Skeletal muscle satellite cell (primary cell): ENCODE measurements around the gene FGD2.

ENCODE experiments used
- H3K27me3 ChIP-seq: 2 replicates; pipeline ENCODE4 v1.7.0; 2013; ENCODE audit warnings: low read length; ENCODE audit not compliant: control insufficient read depth, insufficient read depth
- H3K36me3 ChIP-seq: 2 replicates; pipeline ENCODE4 v1.7.0; 2013; ENCODE audit warnings: mild to moderate bottlenecking, control low read depth, low read length; ENCODE audit not compliant: insufficient read depth
- H3K4me1 ChIP-seq: 2 replicates; pipeline ENCODE4 v1.7.0; 2013; ENCODE audit warnings: low read length; ENCODE audit not compliant: control insufficient read depth, insufficient read depth
- H3K4me2 ChIP-seq: 2 replicates; pipeline ENCODE4 v1.7.0; 2013; ENCODE audit warnings: mild to moderate bottlenecking, low read length
- H3K4me3 ChIP-seq: 2 replicates; pipeline ENCODE4 v1.7.0; 2013; ENCODE audit warnings: low read length
- H3K9ac ChIP-seq: 2 replicates; pipeline ENCODE4 v1.7.0; 2013; ENCODE audit warnings: mild to moderate bottlenecking, low read depth, low read length, moderate library complexity
- H3K9me3 ChIP-seq: replicated peaks from 2 replicates; pipeline ENCODE4 v1.7.0; 2013; ENCODE audit warnings: mild to moderate bottlenecking, control low read depth, low read length

FGD2 gene

GRCh38 chr6:36973647-36974046 lies 31.8 kb upstream of the FGD2 start:
- no peak overlapping the region for H3K4me3 ChIP-seq
- H3K9me3 ChIP-seq = no peaks in the 10 kb centered on the region
- no peaks in the 10 kb centered on the region for H3K27me3 ChIP-seq
- no peaks in the 10 kb centered on the region for H3K4me1 ChIP-seq
- H3K36me3 ChIP-seq = peaks cover 98% of the 10 kb centered on the region
- no peak overlapping the region for H3K9ac ChIP-seq
- H3K4me2 ChIP-seq = no peak overlapping the region

- H3K4me1 ChIP-seq = peaks cover 2% of the 10 kb centered on the region
- H3K27me3 ChIP-seq = no peaks in the 10 kb centered on the region
- H3K4me3 ChIP-seq = no peak overlapping the region
- no peak overlapping the region for H3K4me2 ChIP-seq
- H3K9ac ChIP-seq = no peak overlapping the region
- H3K36me3 ChIP-seq = peaks cover 86% of the 10 kb centered on the region
- H3K9me3 ChIP-seq = no peaks in the 10 kb centered on the region
Observed at GRCh38 chr6:36975231-36976006, 30.0 kb upstream of the FGD2 start.

GRCh38 chr6:36976007-36976264 lies 29.5 kb upstream of the FGD2 start:
- H3K9me3 ChIP-seq = no peaks in the 10 kb centered on the region
- H3K4me2 ChIP-seq = no peak overlapping the region
- H3K27me3 ChIP-seq = no peaks in the 10 kb centered on the region
- peaks cover 6% of the 10 kb centered on the region for H3K4me1 ChIP-seq
- H3K36me3 ChIP-seq = peaks cover 85% of the 10 kb centered on the region
- H3K4me3 ChIP-seq = no peak overlapping the region
- H3K9ac ChIP-seq = no peak overlapping the region

DNA sequence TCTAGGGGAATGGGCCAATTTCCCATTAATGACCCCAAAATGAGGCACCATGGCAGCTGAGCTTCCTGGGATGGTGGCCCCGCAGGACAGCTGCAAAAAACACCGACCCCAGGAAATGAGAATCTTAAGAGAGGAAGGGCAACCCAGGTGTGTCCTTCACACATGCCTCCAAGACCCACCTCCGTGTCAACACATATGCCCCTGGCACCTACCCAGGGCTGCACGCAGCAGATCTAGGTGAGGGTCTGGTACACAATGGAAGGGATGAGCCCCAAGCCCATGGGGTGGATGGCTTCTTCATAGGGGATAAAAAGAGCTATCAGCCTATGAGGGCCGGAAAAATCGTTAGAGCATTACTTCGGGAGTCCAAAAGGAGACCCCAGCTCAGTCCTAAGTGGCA lies 28.9 kb upstream of the FGD2 start:
- no peak overlapping the region for H3K4me2 ChIP-seq
- H3K9me3 ChIP-seq = no peaks in the 10 kb centered on the region
- peaks cover 11% of the 10 kb centered on the region for H3K4me1 ChIP-seq
- H3K36me3 ChIP-seq = peaks cover 85% of the 10 kb centered on the region
- H3K27me3 ChIP-seq = no peaks in the 10 kb centered on the region
- H3K9ac ChIP-seq = no peak overlapping the region
- H3K4me3 ChIP-seq = no peak overlapping the region

GRCh38 chr6:36976931-36977330 lies 28.5 kb upstream of the FGD2 start:
- H3K27me3 ChIP-seq = no peaks in the 10 kb centered on the region
- H3K4me2 ChIP-seq = no peak overlapping the region
- H3K9ac ChIP-seq = no peak overlapping the region
- no peaks in the 10 kb centered on the region for H3K9me3 ChIP-seq
- H3K4me1 ChIP-seq = peaks cover 11% of the 10 kb centered on the region
- H3K36me3 ChIP-seq = peaks cover 81% of the 10 kb centered on the region
- H3K4me3 ChIP-seq = no peak overlapping the region

GRCh38 chr6:36977470-36977941 lies 27.9 kb upstream of the FGD2 start:
- Histone ChIP-seq H3K27me3 (no peaks in the 10 kb centered on the region), H3K4me3 (no peak overlapping the region), H3K9me3 (no peaks in the 10 kb centered on the region), H3K36me3 (peaks cover 75% of the 10 kb centered on the region), H3K4me1 (peaks cover 11% of the 10 kb centered on the region), H3K4me2 (no peak overlapping the region), H3K9ac (no peak overlapping the region)

DNA sequence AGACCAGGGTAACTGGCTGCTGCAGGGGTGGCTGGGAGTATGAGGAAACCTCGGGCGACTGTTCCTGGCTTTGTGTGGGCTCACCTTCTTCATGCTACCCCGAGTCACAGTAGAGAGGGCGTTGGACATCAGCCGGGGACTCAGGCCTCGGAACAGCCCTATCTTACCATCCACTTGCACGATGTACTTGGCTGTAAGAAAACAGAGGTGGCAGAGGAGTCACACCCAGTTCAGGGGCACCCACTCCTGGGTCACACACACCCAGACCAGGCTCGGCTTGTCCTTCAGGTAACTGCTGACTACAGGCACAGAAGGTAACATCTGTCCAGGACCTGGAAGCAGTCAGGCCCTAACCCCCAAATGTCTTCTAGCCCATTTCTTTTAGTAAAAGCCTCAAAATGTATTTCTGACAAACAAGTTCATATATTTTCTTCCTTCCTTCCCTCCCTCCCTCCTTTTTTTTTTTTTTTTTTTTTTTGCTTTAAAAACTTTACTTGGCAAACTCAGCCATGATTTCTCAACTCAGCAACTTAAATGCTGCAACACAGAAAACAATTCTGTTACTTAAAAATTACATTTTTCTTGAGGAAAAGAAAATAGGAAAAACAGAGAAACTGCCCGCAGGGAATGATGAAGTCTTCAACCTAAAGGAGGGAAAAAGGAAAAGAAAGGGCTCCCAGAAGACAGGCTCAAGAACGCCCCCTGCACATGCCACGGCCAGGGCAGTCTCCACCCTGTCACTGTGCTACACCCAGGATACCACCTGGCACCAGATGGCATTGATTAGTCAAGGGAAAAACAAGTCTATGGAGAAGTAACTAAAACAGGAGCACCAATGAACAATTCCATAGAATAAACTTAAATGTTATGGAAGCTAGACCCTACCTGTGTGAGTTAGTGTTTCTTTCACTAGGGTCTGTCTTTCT lies 26.8 kb upstream of the FGD2 start:
- H3K4me2 ChIP-seq = no peak overlapping the region
- peaks cover 22% of the 10 kb centered on the region for H3K4me1 ChIP-seq
- no peaks in the 10 kb centered on the region for H3K9me3 ChIP-seq
- H3K36me3 ChIP-seq = peaks cover 63% of the 10 kb centered on the region
- no peak overlapping the region for H3K9ac ChIP-seq
- H3K4me3 ChIP-seq = no peak overlapping the region
- no peaks in the 10 kb centered on the region for H3K27me3 ChIP-seq

- no peaks in the 10 kb centered on the region for H3K27me3 ChIP-seq
- no peaks in the 10 kb centered on the region for H3K9me3 ChIP-seq
- H3K4me2 ChIP-seq = no peak overlapping the region
- no peak overlapping the region for H3K9ac ChIP-seq
- H3K36me3 ChIP-seq = peaks cover 57% of the 10 kb centered on the region
- H3K4me3 ChIP-seq = no peak overlapping the region
- peaks cover 28% of the 10 kb centered on the region for H3K4me1 ChIP-seq
Observed at GRCh38 chr6:36979347-36979742, 26.1 kb upstream of the FGD2 start.

- Histone ChIP-seq H3K4me1 (peaks cover 31% of the 10 kb centered on the region), H3K9me3 (no peaks in the 10 kb centered on the region), H3K4me2 (no peak overlapping the region), H3K4me3 (no peak overlapping the region), H3K27me3 (no peaks in the 10 kb centered on the region), H3K9ac (no peak overlapping the region), H3K36me3 (peaks cover 49% of the 10 kb centered on the region)
Observed at GRCh38 chr6:36980129-36980528, 25.3 kb upstream of the FGD2 start.

- Histone ChIP-seq H3K4me3 (no peak overlapping the region), H3K4me2 (peak overlapping the region; percentile 9), H3K36me3 (peaks cover 40% of the 10 kb centered on the region), H3K9ac (no peak overlapping the region), H3K4me1 (peaks cover 31% of the 10 kb centered on the region), H3K9me3 (no peaks in the 10 kb centered on the region), H3K27me3 (no peaks in the 10 kb centered on the region)
Observed at GRCh38 chr6:36980876-36981619, 24.4 kb upstream of the FGD2 start.

- Histone ChIP-seq H3K36me3 (peaks cover 16% of the 10 kb centered on the region), H3K9ac (no peak overlapping the region), H3K4me2 (peak overlapping the region; percentile 95), H3K4me3 (peak overlapping the region; percentile 98), H3K9me3 (no peaks in the 10 kb centered on the region), H3K27me3 (no peaks in the 10 kb centered on the region), H3K4me1 (peaks cover 39% of the 10 kb centered on the region)
Observed at GRCh38 chr6:36983538-36983937, 21.9 kb upstream of the FGD2 start.
